Adrenal gland (tissue), 5 donors: ENCODE results near the gene STMN1.
A peak's percentile ranks its signal among the peaks of the same experiment; 100 is the strongest.

ENCODE experiments used
- POLR2A ChIP-seq, 2 donors: fragments of 450-650 bp; IDR thresholded peaks; one replicate each; pipeline ENCODE4 v1.6.1; 2017; ENCODE audit warnings: antibody characterized with exemption in 2 of 2, mild to moderate bottlenecking in 2 of 2, moderate library complexity in 1 of 2
- TF ChIP-seq, protein P1 (sequence below), 6 experiments: fragments of 450-650 bp in 4 of 6; fragments of 200-600 bp in 2 of 6; sonication (generic) in 1 of 6; IDR thresholded peaks; 1 replicate in 5 of 6; 2 replicates in 1 of 6; pipeline versions ENCODE4 v1.5.1 to v1.8.0; 2016 to 2021; ENCODE audit warnings: antibody characterized with exemption in 6 of 6, mild to moderate bottlenecking in 2 of 6, moderate library complexity in 1 of 6
- donor health status: DM: no; HTN: no; CAD: no.

DNA sequence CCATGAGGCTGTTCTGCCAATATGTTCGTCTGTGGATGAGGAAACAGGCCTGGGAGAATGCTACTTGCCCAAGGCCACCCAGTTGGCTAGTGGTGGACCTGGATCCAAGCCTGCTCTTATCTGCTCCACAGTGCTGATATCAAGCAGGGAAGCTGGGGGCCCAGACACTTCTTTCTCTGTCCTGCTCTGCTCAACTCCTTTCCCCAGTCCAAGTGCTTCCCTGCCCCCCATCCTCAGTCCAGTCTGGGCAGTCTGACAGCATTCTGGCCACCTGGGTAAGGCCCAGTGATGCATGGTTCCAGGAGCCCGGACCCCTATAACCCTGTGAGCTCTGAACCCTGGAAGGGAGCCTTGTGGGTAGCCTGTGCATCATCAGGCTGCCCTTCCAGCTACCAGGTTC is 26.5 kb downstream of the STMN1 start:
- peak in 1 of 2 donors; percentile 19 for TF ChIP-seq POLR2A (IDR thresholded peaks at IDR 0.05)
- TF ChIP-seq, protein P1, sequence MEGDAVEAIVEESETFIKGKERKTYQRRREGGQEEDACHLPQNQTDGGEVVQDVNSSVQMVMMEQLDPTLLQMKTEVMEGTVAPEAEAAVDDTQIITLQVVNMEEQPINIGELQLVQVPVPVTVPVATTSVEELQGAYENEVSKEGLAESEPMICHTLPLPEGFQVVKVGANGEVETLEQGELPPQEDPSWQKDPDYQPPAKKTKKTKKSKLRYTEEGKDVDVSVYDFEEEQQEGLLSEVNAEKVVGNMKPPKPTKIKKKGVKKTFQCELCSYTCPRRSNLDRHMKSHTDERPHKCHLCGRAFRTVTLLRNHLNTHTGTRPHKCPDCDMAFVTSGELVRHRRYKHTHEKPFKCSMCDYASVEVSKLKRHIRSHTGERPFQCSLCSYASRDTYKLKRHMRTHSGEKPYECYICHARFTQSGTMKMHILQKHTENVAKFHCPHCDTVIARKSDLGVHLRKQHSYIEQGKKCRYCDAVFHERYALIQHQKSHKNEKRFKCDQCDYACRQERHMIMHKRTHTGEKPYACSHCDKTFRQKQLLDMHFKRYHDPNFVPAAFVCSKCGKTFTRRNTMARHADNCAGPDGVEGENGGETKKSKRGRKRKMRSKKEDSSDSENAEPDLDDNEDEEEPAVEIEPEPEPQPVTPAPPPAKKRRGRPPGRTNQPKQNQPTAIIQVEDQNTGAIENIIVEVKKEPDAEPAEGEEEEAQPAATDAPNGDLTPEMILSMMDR (IDR thresholded peaks at IDR 0.05), result no peak
